Body of pancreas (tissue), 4 donors: Measurements from ENCODE around the gene BIRC2.

Source experiments
- POLR2A ChIP-seq, 3 donors: fragments of 450-650 bp; IDR thresholded peaks; one replicate each; pipeline ENCODE4 v1.6.1; 2016; ENCODE audit warnings: antibody characterized with exemption in 3 of 3, mild to moderate bottlenecking in 2 of 3
- TF ChIP-seq, protein P1 (sequence below), 7 experiments: fragments of 450-650 bp in 4 of 7; fragments of 200-600 bp in 3 of 7; sonication (generic) in 3 of 7; IDR thresholded peaks; one replicate each; pipeline ENCODE4 v1.5.1; 2016 to 2019; ENCODE audit warnings: antibody characterized with exemption in 7 of 7

GRCh38 chr11:102361086-102362031, 14.3 kb downstream of the BIRC2 start:
- TF ChIP-seq, protein P1, sequence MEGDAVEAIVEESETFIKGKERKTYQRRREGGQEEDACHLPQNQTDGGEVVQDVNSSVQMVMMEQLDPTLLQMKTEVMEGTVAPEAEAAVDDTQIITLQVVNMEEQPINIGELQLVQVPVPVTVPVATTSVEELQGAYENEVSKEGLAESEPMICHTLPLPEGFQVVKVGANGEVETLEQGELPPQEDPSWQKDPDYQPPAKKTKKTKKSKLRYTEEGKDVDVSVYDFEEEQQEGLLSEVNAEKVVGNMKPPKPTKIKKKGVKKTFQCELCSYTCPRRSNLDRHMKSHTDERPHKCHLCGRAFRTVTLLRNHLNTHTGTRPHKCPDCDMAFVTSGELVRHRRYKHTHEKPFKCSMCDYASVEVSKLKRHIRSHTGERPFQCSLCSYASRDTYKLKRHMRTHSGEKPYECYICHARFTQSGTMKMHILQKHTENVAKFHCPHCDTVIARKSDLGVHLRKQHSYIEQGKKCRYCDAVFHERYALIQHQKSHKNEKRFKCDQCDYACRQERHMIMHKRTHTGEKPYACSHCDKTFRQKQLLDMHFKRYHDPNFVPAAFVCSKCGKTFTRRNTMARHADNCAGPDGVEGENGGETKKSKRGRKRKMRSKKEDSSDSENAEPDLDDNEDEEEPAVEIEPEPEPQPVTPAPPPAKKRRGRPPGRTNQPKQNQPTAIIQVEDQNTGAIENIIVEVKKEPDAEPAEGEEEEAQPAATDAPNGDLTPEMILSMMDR (IDR thresholded peaks at IDR 0.05) = no peak
- no peak for TF ChIP-seq POLR2A (IDR thresholded peaks at IDR 0.05)
